Body of pancreas (tissue), 4 donors: Measurements from ENCODE around the gene ACHE.

Source experiments
- POLR2A ChIP-seq, 3 donors: fragments of 450-650 bp; IDR thresholded peaks; one replicate each; pipeline ENCODE4 v1.6.1; 2016; ENCODE audit warnings: antibody characterized with exemption in 3 of 3, mild to moderate bottlenecking in 2 of 3
- TF ChIP-seq, protein P1 (sequence below), 7 experiments: fragments of 450-650 bp in 4 of 7; fragments of 200-600 bp in 3 of 7; sonication (generic) in 3 of 7; IDR thresholded peaks; one replicate each; pipeline ENCODE4 v1.5.1; 2016 to 2019; ENCODE audit warnings: antibody characterized with exemption in 7 of 7

DNA sequence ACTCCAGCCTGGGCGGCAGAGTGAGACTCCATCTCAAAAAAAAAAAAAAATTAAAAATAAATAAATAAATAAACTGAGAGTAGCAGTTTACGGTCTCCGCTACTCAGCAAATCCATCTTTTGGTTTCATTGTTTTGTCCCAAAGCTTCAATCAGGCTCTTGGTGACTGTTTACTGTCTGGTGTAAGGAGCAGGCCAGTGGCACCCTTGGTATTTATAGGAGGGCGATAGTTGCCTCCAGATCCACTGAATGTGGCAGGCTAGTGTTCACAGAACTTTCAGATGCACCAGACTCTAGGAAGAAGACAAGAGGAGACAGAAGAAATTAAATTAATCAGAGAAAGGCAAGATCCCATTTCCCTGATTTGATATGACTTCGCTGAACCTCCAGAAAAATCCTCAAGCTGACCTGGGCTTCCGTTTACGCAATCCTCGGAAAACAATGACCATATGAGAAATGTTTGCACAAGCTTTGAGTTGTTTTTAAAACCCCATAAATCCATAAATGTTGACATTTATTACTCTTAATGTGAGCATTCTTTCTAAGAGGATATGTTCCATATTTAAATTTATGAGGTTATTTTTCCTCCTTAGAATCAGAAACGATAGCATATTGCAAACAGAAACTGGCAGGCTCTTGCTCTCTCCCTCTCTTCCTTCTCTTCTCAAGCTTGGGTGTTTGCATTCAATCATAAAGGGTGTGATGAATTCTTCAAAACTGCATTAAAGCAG, 46.5 kb upstream of the ACHE start:
- TF ChIP-seq, protein P1, sequence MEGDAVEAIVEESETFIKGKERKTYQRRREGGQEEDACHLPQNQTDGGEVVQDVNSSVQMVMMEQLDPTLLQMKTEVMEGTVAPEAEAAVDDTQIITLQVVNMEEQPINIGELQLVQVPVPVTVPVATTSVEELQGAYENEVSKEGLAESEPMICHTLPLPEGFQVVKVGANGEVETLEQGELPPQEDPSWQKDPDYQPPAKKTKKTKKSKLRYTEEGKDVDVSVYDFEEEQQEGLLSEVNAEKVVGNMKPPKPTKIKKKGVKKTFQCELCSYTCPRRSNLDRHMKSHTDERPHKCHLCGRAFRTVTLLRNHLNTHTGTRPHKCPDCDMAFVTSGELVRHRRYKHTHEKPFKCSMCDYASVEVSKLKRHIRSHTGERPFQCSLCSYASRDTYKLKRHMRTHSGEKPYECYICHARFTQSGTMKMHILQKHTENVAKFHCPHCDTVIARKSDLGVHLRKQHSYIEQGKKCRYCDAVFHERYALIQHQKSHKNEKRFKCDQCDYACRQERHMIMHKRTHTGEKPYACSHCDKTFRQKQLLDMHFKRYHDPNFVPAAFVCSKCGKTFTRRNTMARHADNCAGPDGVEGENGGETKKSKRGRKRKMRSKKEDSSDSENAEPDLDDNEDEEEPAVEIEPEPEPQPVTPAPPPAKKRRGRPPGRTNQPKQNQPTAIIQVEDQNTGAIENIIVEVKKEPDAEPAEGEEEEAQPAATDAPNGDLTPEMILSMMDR (IDR thresholded peaks at IDR 0.05): no peak
- no peak for TF ChIP-seq POLR2A (IDR thresholded peaks at IDR 0.05)
